Stomach smooth muscle (tissue), 2 donors: ENCODE measurements around the gene UBE2G1.

ENCODE experiments used
- H3K27ac ChIP-seq: one replicate; pipeline ENCODE4 v1.7.0; 2013; ENCODE audit warnings: mild to moderate bottlenecking, low read length, inconsistent platforms
- H3K27me3 ChIP-seq, 2 donors: one replicate each; pipeline ENCODE4 v1.7.0; 2013; ENCODE audit warnings: low read length in 2 of 2; ENCODE audit not compliant: insufficient read depth in 2 of 2, control insufficient read depth in 1 of 2
- H3K36me3 ChIP-seq, 2 donors: one replicate each; pipeline ENCODE4 v1.7.0; 2013; ENCODE audit warnings: low read length in 2 of 2; ENCODE audit not compliant: control insufficient read depth in 2 of 2, insufficient read depth in 2 of 2
- H3K4me1 ChIP-seq: one replicate; pipeline ENCODE4 v1.7.0; 2013; ENCODE audit warnings: low read length; ENCODE audit not compliant: control insufficient read depth, insufficient read depth
- H3K4me3 ChIP-seq, 2 donors: one replicate each; pipeline ENCODE4 v1.7.0; 2013; ENCODE audit warnings: low read length in 2 of 2
- H3K9ac ChIP-seq, 2 donors: one replicate each; pipeline ENCODE4 v1.7.0; 2013; ENCODE audit warnings: low read length in 2 of 2, mild to moderate bottlenecking in 1 of 2
- H3K9me3 ChIP-seq, 2 donors: one replicate each; pipeline ENCODE4 v1.7.0; 2013; ENCODE audit warnings: low read length in 2 of 2; ENCODE audit not compliant: control insufficient read depth in 2 of 2
- donor health status: healthy.
- donor health status: Pancreatic carcinoma.

Gene UBE2G1

GRCh38 chr17:4318186-4318585 is 48.3 kb downstream of the UBE2G1 start:
- peak overlapping the region in 1 of 2 donors; percentile 29 for H3K9ac ChIP-seq

GRCh38 chr17:4317610-4318009 is 48.9 kb downstream of the UBE2G1 start:
- Histone ChIP-seq H3K27ac (no peak overlapping the region), H3K9ac (no peak overlapping the region), H3K27me3 (no peaks in the 10 kb centered on the region), H3K4me1 (peaks cover 21% of the 10 kb centered on the region), H3K36me3 (no peaks in the 10 kb centered on the region), H3K9me3 (no peaks in the 10 kb centered on the region), H3K4me3 (no peak overlapping the region)

More at GRCh38 chr17:4318186-4318585, 48.3 kb downstream of the UBE2G1 start:
- Histone ChIP-seq H3K27me3 (no peaks in the 10 kb centered on the region), H3K9me3 (no peaks in the 10 kb centered on the region), H3K27ac (no peak overlapping the region), H3K36me3 (no peaks in the 10 kb centered on the region), H3K4me3 (peak overlapping the region; percentile 8 to 20), H3K4me1 (peaks cover 21% of the 10 kb centered on the region)

- Histone ChIP-seq H3K4me1 (peaks cover 21% of the 10 kb centered on the region), H3K27ac (no peak overlapping the region)
Observed at GRCh38 chr17:4316648-4317047, 49.8 kb downstream of the UBE2G1 start.

GRCh38 chr17:4314618-4315017 is 51.9 kb downstream of the UBE2G1 start:
- Histone ChIP-seq H3K4me3 (no peak overlapping the region), H3K9ac (no peak overlapping the region), H3K9me3 (no peaks in the 10 kb centered on the region), H3K27ac (no peak overlapping the region), H3K4me1 (peaks cover 29% of the 10 kb centered on the region), H3K36me3 (no peaks in the 10 kb centered on the region), H3K27me3 (no peaks in the 10 kb centered on the region)

More at GRCh38 chr17:4316648-4317047, 49.8 kb downstream of the UBE2G1 start:
- Histone ChIP-seq H3K36me3 (no peaks in the 10 kb centered on the region), H3K9me3 (no peaks in the 10 kb centered on the region), H3K4me3 (no peak overlapping the region), H3K9ac (no peak overlapping the region), H3K27me3 (no peaks in the 10 kb centered on the region)

- Histone ChIP-seq H3K27me3 (no peaks in the 10 kb centered on the region), H3K27ac (no peak overlapping the region), H3K9me3 (no peaks in the 10 kb centered on the region), H3K4me1 (peaks cover 29% of the 10 kb centered on the region), H3K4me3 (no peak overlapping the region), H3K9ac (no peak overlapping the region), H3K36me3 (no peaks in the 10 kb centered on the region)
Observed at GRCh38 chr17:4314179-4314578, 52.3 kb downstream of the UBE2G1 start.

- Histone ChIP-seq H3K4me3 (no peak overlapping the region), H3K9ac (no peak overlapping the region), H3K9me3 (no peaks in the 10 kb centered on the region)
Observed at GRCh38 chr17:4313221-4314114, 53.0 kb downstream of the UBE2G1 start.

GRCh38 chr17:4310354-4311060 is 56.0 kb downstream of the UBE2G1 start:
- H3K9ac ChIP-seq = no peak overlapping the region
- peaks cover 2 to 4% of the 10 kb centered on the region in 2 donors for H3K36me3 ChIP-seq
- no peak overlapping the region for H3K4me3 ChIP-seq
- no peak overlapping the region for H3K27ac ChIP-seq
- peaks cover 8% of the 10 kb centered on the region for H3K4me1 ChIP-seq
- no peaks in the 10 kb centered on the region for H3K9me3 ChIP-seq
- H3K27me3 ChIP-seq = no peaks in the 10 kb centered on the region

More at GRCh38 chr17:4313221-4314114, 53.0 kb downstream of the UBE2G1 start:
- Histone ChIP-seq H3K36me3 (no peaks in the 10 kb centered on the region), H3K27me3 (no peaks in the 10 kb centered on the region), H3K4me1 (peaks cover 25% of the 10 kb centered on the region), H3K27ac (no peak overlapping the region)

- Histone ChIP-seq H3K27me3 (no peaks in the 10 kb centered on the region), H3K9me3 (no peaks in the 10 kb centered on the region), H3K4me1 (peaks cover 8% of the 10 kb centered on the region), H3K36me3 (peaks cover 4% of the 10 kb centered on the region in 2 donors), H3K4me3 (no peak overlapping the region), H3K27ac (no peak overlapping the region), H3K9ac (no peak overlapping the region)
Observed at GRCh38 chr17:4309897-4310296, 56.6 kb downstream of the UBE2G1 start.

GRCh38 chr17:4307179-4307930 is 59.1 kb downstream of the UBE2G1 start:
- H3K9ac ChIP-seq = no peak overlapping the region
- H3K9me3 ChIP-seq = no peaks in the 10 kb centered on the region
- no peaks in the 10 kb centered on the region for H3K27me3 ChIP-seq
- H3K4me3 ChIP-seq = no peak overlapping the region
- H3K36me3 ChIP-seq = peaks cover 4% of the 10 kb centered on the region in 2 donors
- H3K27ac ChIP-seq = no peak overlapping the region
- peaks cover 8% of the 10 kb centered on the region for H3K4me1 ChIP-seq

GRCh38 chr17:4305224-4305623 is 61.3 kb downstream of the UBE2G1 start:
- Histone ChIP-seq H3K9ac (no peak overlapping the region), H3K27me3 (no peaks in the 10 kb centered on the region), H3K36me3 (peaks cover 4 to 9% of the 10 kb centered on the region in 2 donors), H3K4me3 (no peak overlapping the region), H3K27ac (no peak overlapping the region), H3K9me3 (no peaks in the 10 kb centered on the region), H3K4me1 (peaks cover 7% of the 10 kb centered on the region)
